Body of pancreas (tissue), 4 donors: ENCODE data around the gene FRMPD2.

Experiments used
- POLR2A ChIP-seq, 3 donors: fragments of 450-650 bp; IDR thresholded peaks; one replicate each; pipeline ENCODE4 v1.6.1; 2016; ENCODE audit warnings: antibody characterized with exemption in 3 of 3, mild to moderate bottlenecking in 2 of 3
- TF ChIP-seq, protein P1 (sequence below), 7 experiments: fragments of 450-650 bp in 4 of 7; fragments of 200-600 bp in 3 of 7; sonication (generic) in 3 of 7; IDR thresholded peaks; one replicate each; pipeline ENCODE4 v1.5.1; 2016 to 2019; ENCODE audit warnings: antibody characterized with exemption in 7 of 7

- TF ChIP-seq, protein P1, sequence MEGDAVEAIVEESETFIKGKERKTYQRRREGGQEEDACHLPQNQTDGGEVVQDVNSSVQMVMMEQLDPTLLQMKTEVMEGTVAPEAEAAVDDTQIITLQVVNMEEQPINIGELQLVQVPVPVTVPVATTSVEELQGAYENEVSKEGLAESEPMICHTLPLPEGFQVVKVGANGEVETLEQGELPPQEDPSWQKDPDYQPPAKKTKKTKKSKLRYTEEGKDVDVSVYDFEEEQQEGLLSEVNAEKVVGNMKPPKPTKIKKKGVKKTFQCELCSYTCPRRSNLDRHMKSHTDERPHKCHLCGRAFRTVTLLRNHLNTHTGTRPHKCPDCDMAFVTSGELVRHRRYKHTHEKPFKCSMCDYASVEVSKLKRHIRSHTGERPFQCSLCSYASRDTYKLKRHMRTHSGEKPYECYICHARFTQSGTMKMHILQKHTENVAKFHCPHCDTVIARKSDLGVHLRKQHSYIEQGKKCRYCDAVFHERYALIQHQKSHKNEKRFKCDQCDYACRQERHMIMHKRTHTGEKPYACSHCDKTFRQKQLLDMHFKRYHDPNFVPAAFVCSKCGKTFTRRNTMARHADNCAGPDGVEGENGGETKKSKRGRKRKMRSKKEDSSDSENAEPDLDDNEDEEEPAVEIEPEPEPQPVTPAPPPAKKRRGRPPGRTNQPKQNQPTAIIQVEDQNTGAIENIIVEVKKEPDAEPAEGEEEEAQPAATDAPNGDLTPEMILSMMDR (IDR thresholded peaks at IDR 0.05), result no peak
- TF ChIP-seq POLR2A (IDR thresholded peaks at IDR 0.05), result no peak
These were observed 58.3 kb downstream of the FRMPD2 start for GRCh38 chr10:48216204-48216505.
